MM.1S (cell line): ENCODE measurements around the gene ANXA2.

Source experiments
- EZH2 ChIP-seq: fragments of 300-600 bp; sonication (generic); optimal IDR thresholded peaks from 2 replicates; pipeline ENCODE3; 2017; ENCODE audit warnings: low read depth, mild to moderate bottlenecking, antibody characterized with exemption, low read length, mixed read lengths
- EZH2phosphoT487 ChIP-seq: fragments of 300-600 bp; sonication (generic); IDR thresholded peaks from 2 replicates; pipeline ENCODE4 v1.6.1; 2018; ENCODE audit warnings: antibody characterized with exemption, low read length
- TF ChIP-seq, protein P1 (sequence below): fragments of 300-600 bp; sonication (generic); IDR thresholded peaks from 2 replicates; pipeline ENCODE4 v1.5.1; 2016; ENCODE audit warnings: antibody characterized with exemption, low read length, mixed read lengths

DNA sequence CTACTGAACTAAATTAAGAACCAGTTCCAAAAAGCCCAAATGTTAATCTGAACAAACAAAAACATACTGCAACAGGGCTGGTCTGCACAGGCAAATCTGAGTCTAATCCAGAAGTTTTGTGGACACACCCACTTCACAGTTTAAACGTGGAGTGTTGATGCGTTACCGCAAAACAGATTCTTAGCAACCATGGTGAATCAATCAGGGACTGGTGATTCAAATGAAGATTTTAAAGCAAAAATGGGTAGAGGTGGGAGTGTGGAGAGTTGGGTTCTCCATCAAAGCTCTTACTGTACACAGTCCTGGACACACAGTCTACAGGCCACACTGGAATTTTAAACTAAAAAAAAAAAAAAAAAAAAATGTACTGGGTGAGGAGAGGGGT, 5.2 kb downstream of the ANXA2 start:
- TF ChIP-seq, protein P1, sequence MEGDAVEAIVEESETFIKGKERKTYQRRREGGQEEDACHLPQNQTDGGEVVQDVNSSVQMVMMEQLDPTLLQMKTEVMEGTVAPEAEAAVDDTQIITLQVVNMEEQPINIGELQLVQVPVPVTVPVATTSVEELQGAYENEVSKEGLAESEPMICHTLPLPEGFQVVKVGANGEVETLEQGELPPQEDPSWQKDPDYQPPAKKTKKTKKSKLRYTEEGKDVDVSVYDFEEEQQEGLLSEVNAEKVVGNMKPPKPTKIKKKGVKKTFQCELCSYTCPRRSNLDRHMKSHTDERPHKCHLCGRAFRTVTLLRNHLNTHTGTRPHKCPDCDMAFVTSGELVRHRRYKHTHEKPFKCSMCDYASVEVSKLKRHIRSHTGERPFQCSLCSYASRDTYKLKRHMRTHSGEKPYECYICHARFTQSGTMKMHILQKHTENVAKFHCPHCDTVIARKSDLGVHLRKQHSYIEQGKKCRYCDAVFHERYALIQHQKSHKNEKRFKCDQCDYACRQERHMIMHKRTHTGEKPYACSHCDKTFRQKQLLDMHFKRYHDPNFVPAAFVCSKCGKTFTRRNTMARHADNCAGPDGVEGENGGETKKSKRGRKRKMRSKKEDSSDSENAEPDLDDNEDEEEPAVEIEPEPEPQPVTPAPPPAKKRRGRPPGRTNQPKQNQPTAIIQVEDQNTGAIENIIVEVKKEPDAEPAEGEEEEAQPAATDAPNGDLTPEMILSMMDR = no peak
- no peak for TF ChIP-seq EZH2phosphoT487
- TF ChIP-seq EZH2 = no peak
